ENCODE data around the gene CENPM. TPM values are rescaled to one million over a fixed set of nuclear protein-coding genes. Genes with fewer than 3 reads are reported as not detected.

The CENPM gene
- polyA plus RNA-seq, 1 donor (not counting 4 experiments of a cell fraction or from before 2014, with no cell fraction given): 4.8 TPM

DNA sequence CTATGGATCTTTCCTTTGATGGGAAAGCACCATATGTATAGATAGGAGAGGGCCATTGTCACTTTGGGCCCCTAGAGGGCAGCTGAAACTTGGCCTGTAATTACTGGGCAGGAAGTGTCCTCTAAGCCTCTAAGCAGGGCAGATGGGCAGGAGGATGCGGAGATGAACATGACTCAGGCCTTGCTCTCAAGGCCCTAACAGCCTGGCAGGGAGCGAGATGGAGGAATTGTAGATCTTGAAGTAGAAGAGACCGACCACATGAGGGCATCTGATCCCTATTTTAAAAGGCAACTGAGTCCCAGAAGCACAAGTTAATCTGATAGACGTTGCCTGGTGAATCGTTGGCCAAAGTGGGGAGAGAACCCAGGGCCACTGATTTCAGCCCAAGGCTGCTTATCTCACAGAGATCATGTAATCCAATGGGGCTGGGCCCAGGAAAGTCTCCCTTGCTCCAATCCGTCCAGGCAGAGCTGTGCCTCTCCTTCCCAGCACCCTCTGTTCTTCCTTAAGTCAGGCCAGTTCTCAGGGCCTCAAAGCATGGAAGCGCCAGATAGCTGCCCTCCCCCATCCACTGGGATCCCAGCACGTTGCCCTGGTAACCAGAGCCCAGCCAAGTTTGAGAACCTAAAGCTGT lies 19.8 kb upstream of the CENPM start:
- TF ChIP-seq, protein P1, sequence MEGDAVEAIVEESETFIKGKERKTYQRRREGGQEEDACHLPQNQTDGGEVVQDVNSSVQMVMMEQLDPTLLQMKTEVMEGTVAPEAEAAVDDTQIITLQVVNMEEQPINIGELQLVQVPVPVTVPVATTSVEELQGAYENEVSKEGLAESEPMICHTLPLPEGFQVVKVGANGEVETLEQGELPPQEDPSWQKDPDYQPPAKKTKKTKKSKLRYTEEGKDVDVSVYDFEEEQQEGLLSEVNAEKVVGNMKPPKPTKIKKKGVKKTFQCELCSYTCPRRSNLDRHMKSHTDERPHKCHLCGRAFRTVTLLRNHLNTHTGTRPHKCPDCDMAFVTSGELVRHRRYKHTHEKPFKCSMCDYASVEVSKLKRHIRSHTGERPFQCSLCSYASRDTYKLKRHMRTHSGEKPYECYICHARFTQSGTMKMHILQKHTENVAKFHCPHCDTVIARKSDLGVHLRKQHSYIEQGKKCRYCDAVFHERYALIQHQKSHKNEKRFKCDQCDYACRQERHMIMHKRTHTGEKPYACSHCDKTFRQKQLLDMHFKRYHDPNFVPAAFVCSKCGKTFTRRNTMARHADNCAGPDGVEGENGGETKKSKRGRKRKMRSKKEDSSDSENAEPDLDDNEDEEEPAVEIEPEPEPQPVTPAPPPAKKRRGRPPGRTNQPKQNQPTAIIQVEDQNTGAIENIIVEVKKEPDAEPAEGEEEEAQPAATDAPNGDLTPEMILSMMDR (optimal IDR thresholded peaks at IDR 0.05 in 1 of 3, IDR thresholded peaks at IDR 0.05 in 1 of 3, conservative IDR thresholded peaks at IDR 0.05 in 1 of 3; ENCODE audit: extremely low read depth in 1 of 3, insufficient read depth in 2 of 3, low read length in 3 of 3): peak; percentile 48 to 57 (median 50)
- TF ChIP-seq EZH2 (IDR thresholded peaks at IDR 0.05; ENCODE audit: low read length): no peak
- Histone ChIP-seq H3K27me3 (ENCODE audit: control insufficient read depth, extremely low read depth, insufficient read depth, low read length) (peaks cover 2% of the 10 kb centered on the region), H3K36me3 (ENCODE audit: control insufficient read depth in 2 of 2, extremely low read depth in 1 of 2, insufficient read depth in 2 of 2, low read length in 2 of 2) (no peaks in the 10 kb centered on the region), H3K9ac (ENCODE audit: control insufficient read depth, extremely low read depth, insufficient read depth, low read length) (no peak overlapping the region), H3K4me2 (ENCODE audit: control insufficient read depth, extremely low read depth, insufficient read depth, low read depth, low read length) (no peak overlapping the region), H3K4me3 (ENCODE audit: control insufficient read depth in 2 of 3, extremely low read depth in 1 of 3, insufficient read depth in 2 of 3, low read depth in 1 of 3, low read length in 3 of 3) (no peak overlapping the region), H3K9me1 (ENCODE audit: control insufficient read depth, extremely low read depth, insufficient read depth, low read length) (no peaks in the 10 kb centered on the region), H3K27ac (ENCODE audit: control insufficient read depth, insufficient read depth, low read length) (no peak overlapping the region), H4K20me1 (ENCODE audit: control insufficient read depth, extremely low read depth, insufficient read depth, low read length) (no peaks in the 10 kb centered on the region), H2AFZ (ENCODE audit: control insufficient read depth, low read length) (no peak overlapping the region), H3K79me2 (ENCODE audit: control insufficient read depth, insufficient read depth, low read length) (no peaks in the 10 kb centered on the region), H3K4me1 (ENCODE audit: control insufficient read depth, extremely low read depth, insufficient read depth, low read length) (peaks cover 4% of the 10 kb centered on the region), H3K9me3 (ENCODE audit: control insufficient read depth, low read depth, low read length) (no peaks in the 10 kb centered on the region)
- FAIRE-seq (peak; percentile 93), DNase-seq (ENCODE audit: low read depth, low spot score) (peak; percentile 41)
- dilution Hi-C loops (cut with MboI; ENCODE audit: extremely low pct_ligation_motif_present, low sequenced_read_pairs): no loop called here

DNA sequence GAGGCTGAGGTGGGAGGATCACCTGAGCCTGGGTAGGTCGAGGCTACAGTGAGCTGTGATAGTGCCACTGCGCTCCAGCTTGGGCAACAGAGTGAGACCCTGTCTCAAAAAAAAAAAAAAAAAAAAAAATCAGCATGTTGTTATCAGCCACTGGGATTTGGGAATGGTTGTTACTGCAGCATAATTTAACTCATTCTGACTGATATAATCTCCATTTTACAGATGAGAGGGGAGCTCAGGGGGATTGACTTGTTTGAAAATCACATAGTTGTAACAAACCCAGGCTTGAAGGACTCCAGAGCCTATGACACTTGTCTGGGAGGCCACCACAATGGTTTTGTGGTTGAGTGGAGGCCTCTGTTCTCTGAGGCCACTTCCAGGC lies 19.3 kb upstream of the CENPM start:
- TF ChIP-seq EZH2 (IDR thresholded peaks at IDR 0.05; ENCODE audit: low read length): no peak
- TF ChIP-seq, protein P1 (optimal IDR thresholded peaks at IDR 0.05 in 1 of 3, IDR thresholded peaks at IDR 0.05 in 1 of 3, conservative IDR thresholded peaks at IDR 0.05 in 1 of 3; ENCODE audit: extremely low read depth in 1 of 3, insufficient read depth in 2 of 3, low read length in 3 of 3): no peak
- dilution Hi-C loops (cut with MboI; ENCODE audit: extremely low pct_ligation_motif_present, low sequenced_read_pairs): no loop called here
- Histone ChIP-seq H4K20me1 (ENCODE audit: control insufficient read depth, extremely low read depth, insufficient read depth, low read length) (no peaks in the 10 kb centered on the region), H3K4me2 (ENCODE audit: control insufficient read depth, extremely low read depth, insufficient read depth, low read depth, low read length) (no peak overlapping the region), H2AFZ (ENCODE audit: control insufficient read depth, low read length) (no peak overlapping the region), H3K27ac (ENCODE audit: control insufficient read depth, insufficient read depth, low read length) (no peak overlapping the region), H3K36me3 (ENCODE audit: control insufficient read depth in 2 of 2, extremely low read depth in 1 of 2, insufficient read depth in 2 of 2, low read length in 2 of 2) (no peaks in the 10 kb centered on the region), H3K4me3 (ENCODE audit: control insufficient read depth in 2 of 3, extremely low read depth in 1 of 3, insufficient read depth in 2 of 3, low read depth in 1 of 3, low read length in 3 of 3) (no peak overlapping the region), H3K79me2 (ENCODE audit: control insufficient read depth, insufficient read depth, low read length) (no peaks in the 10 kb centered on the region), H3K9me1 (ENCODE audit: control insufficient read depth, extremely low read depth, insufficient read depth, low read length) (no peaks in the 10 kb centered on the region), H3K27me3 (ENCODE audit: control insufficient read depth, extremely low read depth, insufficient read depth, low read length) (no peaks in the 10 kb centered on the region), H3K9ac (ENCODE audit: control insufficient read depth, extremely low read depth, insufficient read depth, low read length) (no peak overlapping the region), H3K9me3 (ENCODE audit: control insufficient read depth, low read depth, low read length) (no peaks in the 10 kb centered on the region), H3K4me1 (ENCODE audit: control insufficient read depth, extremely low read depth, insufficient read depth, low read length) (peaks cover 4% of the 10 kb centered on the region)
- FAIRE-seq (no peak), DNase-seq (ENCODE audit: low read depth, low spot score) (no peak)
